Testis (tissue), 2 donors: ENCODE measurements around the gene PRR23E.

ENCODE experiments used
- CTCF ChIP-seq, 3 experiments: fragments of 450-650 bp in 2 of 3; fragments of 200-600 bp in 1 of 3; sonication (generic) in 1 of 3; IDR thresholded peaks; one replicate each; pipeline ENCODE4 v1.5.1; 2016 to 2019; ENCODE audit warnings: antibody characterized with exemption in 3 of 3, mild to moderate bottlenecking in 2 of 3, moderate library complexity in 1 of 3
- POLR2A ChIP-seq: fragments of 450-650 bp; IDR thresholded peaks from one replicate; pipeline ENCODE4 v1.6.1; 2017; ENCODE audit warnings: antibody characterized with exemption, mild to moderate bottlenecking, moderate library complexity

- TF ChIP-seq CTCF (IDR thresholded peaks at IDR 0.05) (no peak), POLR2A (no peak)
Observed at GRCh38 chr3:127164615-127165014, 28.3 kb upstream of the PRR23E start.
